ENCODE results near the gene TAAR1.
"Not testable (repeated sequence)": the region's sequence is repeated elsewhere in the genome, so short reads cannot be mapped to it uniquely, and the experiment has no call there.

Gene TAAR1

DNA sequence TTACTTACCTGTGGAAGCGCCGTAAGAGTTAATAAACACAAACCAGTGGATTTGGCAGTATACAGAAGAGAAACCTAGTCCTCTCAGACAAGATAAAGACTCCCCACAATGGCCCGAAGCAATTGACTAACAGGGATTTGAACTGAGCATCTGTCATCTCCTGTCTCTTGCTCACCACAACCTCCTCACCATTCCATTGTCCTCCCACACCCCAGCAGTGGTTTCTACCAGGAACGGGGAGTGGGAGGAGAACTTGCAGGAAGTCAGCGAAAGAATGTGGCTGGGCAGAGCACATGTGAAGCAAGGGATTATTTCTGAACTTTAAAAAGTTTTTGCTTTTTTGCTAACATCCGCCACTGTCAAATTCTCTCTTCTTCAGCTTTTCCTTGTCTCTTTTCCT lies 24.6 kb upstream of the TAAR1 start:
- Histone ChIP-seq H3K4me3 (ENCODE audit: low read depth, low read length) (no peak overlapping the region), H3K36me3 (ENCODE audit: control insufficient read depth, insufficient read depth, low read length) (no peaks in the 10 kb centered on the region), H3K4me1 (ENCODE audit: control insufficient read depth, insufficient read depth, low read length) (peaks cover 3% of the 10 kb centered on the region), H3K9me3 (ENCODE audit: control insufficient read depth, insufficient read depth, low read length) (no peaks in the 10 kb centered on the region), H3K9ac (ENCODE audit: low read depth, low read length) (no peak overlapping the region), H3K27me3 (ENCODE audit: control insufficient read depth, insufficient read depth, low read length) (no peaks in the 10 kb centered on the region)

DNA sequence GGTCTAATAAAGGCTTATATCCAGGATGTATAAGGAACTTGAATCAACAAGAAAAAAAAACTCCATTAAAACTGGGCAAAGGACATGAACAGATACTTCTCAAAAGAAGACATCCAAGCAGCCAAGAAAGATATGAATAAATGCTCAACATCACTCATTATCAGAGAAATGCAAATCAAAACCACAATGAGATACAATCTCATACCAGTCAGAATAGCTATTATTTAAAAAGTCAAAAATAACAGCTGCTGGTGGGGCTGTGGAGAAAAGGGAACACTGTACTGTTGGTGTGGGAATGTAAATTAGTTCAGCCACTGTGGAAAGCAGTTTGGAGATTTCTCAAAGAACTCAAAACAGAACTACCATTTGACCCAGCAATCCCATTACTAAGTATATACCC lies 20.1 kb upstream of the TAAR1 start:
- H3K4me3 ChIP-seq (ENCODE audit: low read depth, low read length); H3K9me3 ChIP-seq (ENCODE audit: control insufficient read depth, insufficient read depth, low read length); H3K36me3 ChIP-seq (ENCODE audit: control insufficient read depth, insufficient read depth, low read length); H3K27me3 ChIP-seq (ENCODE audit: control insufficient read depth, insufficient read depth, low read length); H3K4me1 ChIP-seq (ENCODE audit: control insufficient read depth, insufficient read depth, low read length); H3K9ac ChIP-seq (ENCODE audit: low read depth, low read length): not testable (repeated sequence)

DNA sequence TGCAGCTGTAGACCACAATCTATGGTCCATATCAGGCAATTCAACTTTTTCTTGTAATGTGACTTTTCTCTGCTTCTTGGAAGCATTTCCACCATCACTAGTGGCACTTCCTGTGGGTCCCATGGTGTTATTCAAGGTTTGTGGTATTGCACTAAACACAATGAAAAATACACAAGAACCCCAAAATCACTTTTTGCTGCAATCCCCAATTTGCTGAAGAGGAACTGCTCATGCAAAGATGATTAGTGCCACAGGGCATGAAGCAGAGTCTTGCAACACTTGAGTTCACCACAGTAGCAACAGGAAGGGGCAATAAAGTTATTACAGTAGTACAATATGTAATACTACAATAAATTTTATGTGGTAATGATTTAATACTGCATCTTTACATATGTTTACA lies 16.8 kb upstream of the TAAR1 start:
- Histone ChIP-seq H3K27me3 (ENCODE audit: control insufficient read depth, insufficient read depth, low read length) (no peaks in the 10 kb centered on the region), H3K9ac (ENCODE audit: low read depth, low read length) (no peak overlapping the region), H3K4me1 (ENCODE audit: control insufficient read depth, insufficient read depth, low read length) (no peaks in the 10 kb centered on the region), H3K9me3 (ENCODE audit: control insufficient read depth, insufficient read depth, low read length) (no peaks in the 10 kb centered on the region), H3K4me3 (ENCODE audit: low read depth, low read length) (no peak overlapping the region), H3K36me3 (ENCODE audit: control insufficient read depth, insufficient read depth, low read length) (no peaks in the 10 kb centered on the region)

DNA sequence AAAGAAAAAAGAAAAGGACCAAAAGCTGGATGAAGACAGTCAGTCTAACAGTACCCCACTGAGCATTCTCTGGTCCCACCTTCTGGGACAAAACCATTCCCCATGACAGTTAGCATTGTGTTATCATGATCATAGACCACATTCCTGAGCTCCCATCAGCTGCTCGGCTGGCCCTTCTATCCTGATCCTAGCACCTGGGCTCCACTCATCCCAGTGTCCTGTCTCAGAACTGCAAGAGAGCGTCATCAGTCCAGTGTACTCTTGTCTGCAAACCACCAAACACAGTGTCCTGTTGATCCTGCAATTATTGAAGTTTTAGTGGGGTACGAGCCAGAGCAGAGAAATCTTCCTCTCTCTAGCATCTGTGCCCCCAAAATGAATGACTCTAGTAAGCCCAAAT lies 16.0 kb upstream of the TAAR1 start:
- H3K4me1 ChIP-seq (ENCODE audit: control insufficient read depth, insufficient read depth, low read length) = no peaks in the 10 kb centered on the region
- no peaks in the 10 kb centered on the region for H3K36me3 ChIP-seq (ENCODE audit: control insufficient read depth, insufficient read depth, low read length)
- H3K4me3 ChIP-seq (ENCODE audit: low read depth, low read length) = no peak overlapping the region
- no peaks in the 10 kb centered on the region for H3K27me3 ChIP-seq (ENCODE audit: control insufficient read depth, insufficient read depth, low read length)
- no peak overlapping the region for H3K9ac ChIP-seq (ENCODE audit: low read depth, low read length)
- no peaks in the 10 kb centered on the region for H3K9me3 ChIP-seq (ENCODE audit: control insufficient read depth, insufficient read depth, low read length)

DNA sequence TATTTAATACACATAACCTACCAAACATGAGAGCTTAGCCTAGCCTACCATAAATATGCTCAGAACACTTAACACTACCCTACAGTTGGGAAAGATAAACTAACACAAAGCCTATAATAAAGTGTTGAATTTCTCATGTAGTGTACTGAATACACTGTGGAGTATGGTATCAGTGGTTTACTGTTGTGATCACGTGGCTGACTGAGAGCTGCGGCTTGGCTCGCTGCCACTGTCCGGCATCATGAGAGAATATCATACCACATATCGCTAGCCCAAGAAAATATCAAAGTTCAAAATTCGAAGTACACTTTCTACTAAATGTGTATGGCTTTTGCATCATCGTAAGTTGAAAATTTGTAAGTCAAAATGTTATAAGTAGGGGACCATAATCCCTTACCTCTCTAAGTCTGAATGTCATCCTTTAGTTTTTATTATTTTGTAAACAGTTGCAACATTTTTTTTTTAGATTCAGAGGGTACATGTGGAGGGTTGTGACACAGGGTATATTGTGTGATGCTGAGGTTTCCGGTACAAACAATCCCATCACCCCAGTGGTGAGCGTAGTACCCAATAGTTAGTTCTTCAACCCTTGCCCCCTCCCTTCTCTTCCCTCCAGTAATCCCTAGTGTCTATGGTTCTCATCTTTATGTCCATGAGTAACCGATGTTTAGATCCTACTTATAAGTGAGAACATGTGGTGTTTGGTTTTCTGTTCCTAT lies 14.6 kb upstream of the TAAR1 start:
- H3K9me3 ChIP-seq (ENCODE audit: control insufficient read depth, insufficient read depth, low read length) = no peaks in the 10 kb centered on the region
- no peaks in the 10 kb centered on the region for H3K27me3 ChIP-seq (ENCODE audit: control insufficient read depth, insufficient read depth, low read length)
- no peak overlapping the region for H3K4me3 ChIP-seq (ENCODE audit: low read depth, low read length)
- H3K36me3 ChIP-seq (ENCODE audit: control insufficient read depth, insufficient read depth, low read length) = no peaks in the 10 kb centered on the region
- no peak overlapping the region for H3K9ac ChIP-seq (ENCODE audit: low read depth, low read length)
- no peaks in the 10 kb centered on the region for H3K4me1 ChIP-seq (ENCODE audit: control insufficient read depth, insufficient read depth, low read length)

DNA sequence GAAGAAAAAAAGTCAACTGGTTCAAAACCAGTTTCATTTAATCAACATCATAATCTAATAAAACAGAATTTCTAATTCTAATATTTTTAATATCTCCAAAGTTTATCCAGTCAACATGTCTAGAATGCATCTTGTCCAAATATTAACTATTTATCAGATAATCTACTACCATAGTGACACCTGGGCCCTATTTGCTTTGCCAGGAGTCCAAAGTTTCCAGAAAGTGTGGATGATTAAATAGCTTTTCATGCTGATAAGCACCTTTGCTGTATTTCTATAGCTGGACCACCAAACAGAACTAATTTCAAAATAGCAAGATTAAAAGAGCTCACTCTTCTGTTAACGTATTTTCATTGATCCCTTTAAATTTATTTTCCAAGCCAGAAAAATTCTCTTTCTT lies 12.3 kb upstream of the TAAR1 start:
- H3K4me1 ChIP-seq (ENCODE audit: control insufficient read depth, insufficient read depth, low read length) = no peaks in the 10 kb centered on the region
- H3K36me3 ChIP-seq (ENCODE audit: control insufficient read depth, insufficient read depth, low read length) = no peaks in the 10 kb centered on the region
- H3K27me3 ChIP-seq (ENCODE audit: control insufficient read depth, insufficient read depth, low read length) = no peaks in the 10 kb centered on the region
- no peaks in the 10 kb centered on the region for H3K9me3 ChIP-seq (ENCODE audit: control insufficient read depth, insufficient read depth, low read length)
- no peak overlapping the region for H3K4me3 ChIP-seq (ENCODE audit: low read depth, low read length)
- H3K9ac ChIP-seq (ENCODE audit: low read depth, low read length) = no peak overlapping the region

DNA sequence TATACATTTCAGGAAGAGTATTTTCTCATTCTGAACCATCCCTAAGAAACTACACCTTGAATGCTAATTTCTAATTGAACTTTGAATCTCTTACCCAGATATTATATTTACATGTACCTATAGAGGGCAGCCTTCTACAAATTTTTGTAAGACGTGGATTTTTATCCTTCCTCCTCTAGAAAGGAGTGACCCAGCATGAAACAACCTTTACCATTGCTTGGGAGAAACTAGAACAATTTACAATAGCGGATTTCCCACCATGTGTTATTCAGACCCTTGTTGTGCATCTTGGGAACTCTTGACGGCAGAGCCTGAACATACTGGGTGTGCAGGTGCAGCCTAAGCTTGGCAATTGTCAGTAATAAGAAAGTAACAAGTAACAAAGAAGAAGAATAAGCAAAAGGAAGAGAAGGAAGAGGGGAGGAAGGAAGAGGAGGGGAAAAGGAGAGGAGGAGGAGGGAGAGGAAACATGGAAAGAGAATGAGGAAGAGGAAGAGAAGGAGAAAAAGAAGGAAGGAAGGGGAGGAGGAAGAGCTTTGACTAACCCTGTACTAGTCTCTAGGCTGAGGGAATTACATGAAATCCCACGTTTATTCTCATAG lies 10.8 kb upstream of the TAAR1 start:
- no peak overlapping the region for H3K4me3 ChIP-seq (ENCODE audit: low read depth, low read length)
- no peaks in the 10 kb centered on the region for H3K4me1 ChIP-seq (ENCODE audit: control insufficient read depth, insufficient read depth, low read length)
- H3K9me3 ChIP-seq (ENCODE audit: control insufficient read depth, insufficient read depth, low read length) = peaks cover under 1% of the 10 kb centered on the region
- H3K9ac ChIP-seq (ENCODE audit: low read depth, low read length) = no peak overlapping the region
- no peaks in the 10 kb centered on the region for H3K27me3 ChIP-seq (ENCODE audit: control insufficient read depth, insufficient read depth, low read length)
- no peaks in the 10 kb centered on the region for H3K36me3 ChIP-seq (ENCODE audit: control insufficient read depth, insufficient read depth, low read length)

DNA sequence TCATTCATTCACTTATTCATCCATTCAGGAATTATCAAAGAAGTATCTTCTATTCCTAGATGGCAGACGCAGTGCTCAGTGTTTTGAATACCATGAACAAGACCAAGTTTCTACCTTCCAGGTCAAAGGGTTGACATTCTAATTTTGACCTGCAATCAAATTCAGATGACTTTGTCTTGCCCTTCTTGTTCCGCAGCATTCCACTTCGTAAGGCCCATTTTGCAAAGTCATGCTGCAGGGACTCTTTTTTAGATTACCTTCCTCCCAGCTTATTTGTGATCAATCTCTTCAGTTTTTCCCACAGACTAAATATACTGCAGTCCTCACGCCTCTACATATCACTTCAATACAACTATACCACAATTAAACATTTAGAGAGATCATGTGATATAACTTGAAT lies 7.1 kb upstream of the TAAR1 start:
- Histone ChIP-seq H3K9me3 (ENCODE audit: control insufficient read depth, insufficient read depth, low read length) (peaks cover 5% of the 10 kb centered on the region), H3K27me3 (ENCODE audit: control insufficient read depth, insufficient read depth, low read length) (no peaks in the 10 kb centered on the region), H3K9ac (ENCODE audit: low read depth, low read length) (no peak overlapping the region), H3K4me3 (ENCODE audit: low read depth, low read length) (no peak overlapping the region), H3K4me1 (ENCODE audit: control insufficient read depth, insufficient read depth, low read length) (no peaks in the 10 kb centered on the region), H3K36me3 (ENCODE audit: control insufficient read depth, insufficient read depth, low read length) (no peaks in the 10 kb centered on the region)

DNA sequence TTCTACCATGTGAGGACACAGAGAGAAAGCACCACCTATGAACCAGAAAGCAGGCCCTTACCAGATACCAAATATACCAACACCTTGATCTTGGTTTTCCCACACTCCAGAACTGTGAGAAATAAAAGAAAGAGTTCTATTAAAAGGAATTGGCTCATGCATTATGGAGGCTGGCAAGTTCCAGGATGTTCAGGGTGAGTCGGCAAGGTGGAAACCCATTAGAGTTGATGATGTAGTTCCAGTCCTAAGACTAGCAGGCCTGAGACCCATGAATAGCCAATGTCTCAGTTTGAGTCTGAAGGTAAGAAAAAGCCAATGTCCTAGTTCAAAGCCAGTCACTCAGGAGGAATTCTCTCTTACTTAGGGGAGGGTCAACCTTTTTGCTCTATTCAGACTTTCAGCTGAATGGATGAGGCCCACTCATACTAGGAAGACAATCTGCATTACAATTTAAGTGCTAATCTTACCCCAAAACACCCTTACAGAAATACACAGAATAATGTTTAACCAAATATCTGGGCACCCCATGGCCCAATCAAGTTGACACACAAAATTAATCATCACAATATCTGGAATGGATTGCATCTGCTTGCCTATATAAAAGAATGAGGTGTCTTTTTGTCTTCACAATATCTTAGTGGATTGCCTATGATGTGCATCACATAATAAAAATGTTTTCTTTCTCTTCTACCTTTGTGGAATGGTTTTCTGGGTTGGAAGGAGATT lies 5.5 kb upstream of the TAAR1 start:
- Histone ChIP-seq H3K27me3 (ENCODE audit: control insufficient read depth, insufficient read depth, low read length) (no peaks in the 10 kb centered on the region), H3K9ac (ENCODE audit: low read depth, low read length) (no peak overlapping the region), H3K9me3 (ENCODE audit: control insufficient read depth, insufficient read depth, low read length) (peaks cover 5% of the 10 kb centered on the region), H3K4me3 (ENCODE audit: low read depth, low read length) (no peak overlapping the region), H3K4me1 (ENCODE audit: control insufficient read depth, insufficient read depth, low read length) (no peaks in the 10 kb centered on the region), H3K36me3 (ENCODE audit: control insufficient read depth, insufficient read depth, low read length) (no peaks in the 10 kb centered on the region)

DNA sequence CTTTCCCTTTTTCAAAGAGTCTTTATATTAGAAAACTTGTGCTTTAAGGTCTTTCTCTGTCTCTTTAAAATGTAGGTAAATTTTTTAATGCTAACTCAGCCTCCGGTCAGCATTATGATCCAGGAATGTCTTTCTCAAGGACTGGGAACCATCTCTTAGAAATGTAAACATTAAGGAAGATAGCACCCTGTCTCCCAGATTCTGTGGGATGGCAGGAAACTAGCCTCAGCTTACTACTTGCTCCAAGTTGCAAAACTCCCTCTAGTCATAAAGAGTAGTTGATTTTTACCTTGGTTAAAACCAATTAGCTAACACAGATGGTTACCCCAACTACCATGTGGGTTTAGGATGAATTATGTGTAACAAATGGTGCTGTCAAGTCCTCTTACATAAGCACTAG lies 4.7 kb upstream of the TAAR1 start:
- no peaks in the 10 kb centered on the region for H3K4me1 ChIP-seq (ENCODE audit: control insufficient read depth, insufficient read depth, low read length)
- no peak overlapping the region for H3K4me3 ChIP-seq (ENCODE audit: low read depth, low read length)
- H3K27me3 ChIP-seq (ENCODE audit: control insufficient read depth, insufficient read depth, low read length) = no peaks in the 10 kb centered on the region
- H3K9ac ChIP-seq (ENCODE audit: low read depth, low read length) = no peak overlapping the region
- peaks cover 5% of the 10 kb centered on the region for H3K9me3 ChIP-seq (ENCODE audit: control insufficient read depth, insufficient read depth, low read length)
- no peaks in the 10 kb centered on the region for H3K36me3 ChIP-seq (ENCODE audit: control insufficient read depth, insufficient read depth, low read length)

DNA sequence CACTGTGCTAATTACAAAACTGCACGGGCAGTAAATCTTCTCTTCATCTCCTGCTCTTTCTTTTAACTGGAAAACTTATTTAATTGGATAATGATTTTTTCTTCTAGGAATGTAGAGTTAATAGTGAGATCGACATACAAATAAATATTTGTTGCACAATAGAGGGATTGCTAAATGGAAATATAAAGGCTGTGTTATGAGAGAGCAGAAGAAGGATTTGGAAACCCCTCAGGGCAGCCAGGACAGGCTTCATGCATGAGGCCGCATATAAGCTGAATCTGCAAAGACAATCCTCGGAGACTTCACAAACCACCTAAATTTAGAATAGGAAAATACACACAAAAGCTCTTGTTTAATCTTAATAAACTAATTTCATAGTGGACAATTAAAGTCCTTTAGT lies 2.9 kb upstream of the TAAR1 start:
- Histone ChIP-seq H3K4me1 (ENCODE audit: control insufficient read depth, insufficient read depth, low read length) (no peaks in the 10 kb centered on the region), H3K4me3 (ENCODE audit: low read depth, low read length) (no peak overlapping the region)

DNA sequence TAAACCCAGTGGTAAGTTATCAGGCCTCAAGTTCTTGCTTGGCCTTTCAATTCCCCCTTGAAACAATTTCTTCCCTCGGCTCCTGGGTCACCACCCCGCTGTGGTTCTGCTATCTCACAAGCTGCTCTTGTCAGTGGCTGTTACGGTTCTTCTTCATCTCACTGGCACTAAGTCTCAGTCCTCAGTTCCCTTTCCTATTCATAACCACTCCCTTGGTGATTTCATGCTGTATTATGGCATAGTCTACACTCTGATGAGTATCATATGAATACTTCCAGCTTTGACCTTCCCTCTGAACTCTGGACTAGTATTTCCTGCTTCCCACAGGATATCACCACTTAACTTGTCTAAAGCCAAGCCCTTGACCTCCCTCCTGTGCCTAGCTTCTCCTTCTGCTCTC lies 7.9 kb downstream of the TAAR1 start:
- no peak overlapping the region for H3K4me3 ChIP-seq (ENCODE audit: low read depth, low read length)
- no peaks in the 10 kb centered on the region for H3K27me3 ChIP-seq (ENCODE audit: control insufficient read depth, insufficient read depth, low read length)
- no peaks in the 10 kb centered on the region for H3K36me3 ChIP-seq (ENCODE audit: control insufficient read depth, insufficient read depth, low read length)
- no peaks in the 10 kb centered on the region for H3K9me3 ChIP-seq (ENCODE audit: control insufficient read depth, insufficient read depth, low read length)
- H3K9ac ChIP-seq (ENCODE audit: low read depth, low read length) = no peak overlapping the region
- H3K4me1 ChIP-seq (ENCODE audit: control insufficient read depth, insufficient read depth, low read length) = peaks cover 2% of the 10 kb centered on the region

More for the DNA sequence above, 2.9 kb upstream of the TAAR1 start:
- H3K36me3 ChIP-seq (ENCODE audit: control insufficient read depth, insufficient read depth, low read length) = no peaks in the 10 kb centered on the region
- no peaks in the 10 kb centered on the region for H3K27me3 ChIP-seq (ENCODE audit: control insufficient read depth, insufficient read depth, low read length)
- peaks cover 5% of the 10 kb centered on the region for H3K9me3 ChIP-seq (ENCODE audit: control insufficient read depth, insufficient read depth, low read length)
- H3K9ac ChIP-seq (ENCODE audit: low read depth, low read length) = no peak overlapping the region

All from iPS-15b (cell line).